ENCODE measurements around the gene PDZRN4. TPM values are rescaled to one million over a fixed set of nuclear protein-coding genes. Genes with fewer than 3 reads are reported as not detected.

The PDZRN4 gene
- total and polyA plus RNA-seq, 5 donors from 2014 or later = not detected

DNA sequence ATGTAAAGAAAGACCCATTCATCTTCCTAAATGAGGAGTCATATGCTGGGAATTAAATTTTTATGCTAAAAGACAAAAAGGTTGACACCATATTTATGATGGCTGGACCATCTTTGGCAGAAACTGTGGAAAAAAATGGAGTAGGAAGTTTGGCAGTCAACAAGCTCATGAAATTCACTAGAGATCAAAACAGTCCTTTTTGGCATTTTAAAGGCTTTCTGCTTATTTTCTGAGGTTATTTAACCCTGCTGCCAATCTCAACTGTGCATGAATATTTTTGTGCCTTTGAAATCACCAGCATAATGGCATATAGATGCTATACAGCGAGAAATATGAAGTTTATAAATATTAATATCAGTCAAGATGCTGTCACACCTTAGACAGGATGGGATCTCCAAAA, 399.5 kb downstream of the PDZRN4 start:
- H3K9me3 Mint-ChIP-seq = no peaks in the 10 kb centered on the region
- H3K36me3 ChIP-seq (ENCODE audit: control insufficient read depth, insufficient read depth, low read length) = no peaks in the 10 kb centered on the region
- no peaks in the 10 kb centered on the region for H3K36me3 Mint-ChIP-seq
- no peak for ATAC-seq (ENCODE audit: low read depth in 2 of 2)
- no peaks in the 10 kb centered on the region for H3K4me1 Mint-ChIP-seq
- no peak overlapping the region for H3K27ac ChIP-seq (ENCODE audit: insufficient read depth, low read length, poor library complexity, severe bottlenecking)
- no peak overlapping the region for H3K4me3 ChIP-seq (ENCODE audit: low read depth, low read length)
- no peak overlapping the region for H3K4me3 Mint-ChIP-seq
- H3K27me3 ChIP-seq (ENCODE audit: control insufficient read depth, insufficient read depth, low read length) = no peaks in the 10 kb centered on the region
- H3K9me3 ChIP-seq (ENCODE audit: control insufficient read depth in 2 of 2, low read length in 2 of 2) = no peaks in the 10 kb centered on the region
- no peak for DNase-seq
- H3K27me3 Mint-ChIP-seq = no peaks in the 10 kb centered on the region
- H3K27ac Mint-ChIP-seq = no peak overlapping the region
- H3K4me1 ChIP-seq (ENCODE audit: control insufficient read depth, insufficient read depth, low read length, poor library complexity, severe bottlenecking) = no peaks in the 10 kb centered on the region

DNA sequence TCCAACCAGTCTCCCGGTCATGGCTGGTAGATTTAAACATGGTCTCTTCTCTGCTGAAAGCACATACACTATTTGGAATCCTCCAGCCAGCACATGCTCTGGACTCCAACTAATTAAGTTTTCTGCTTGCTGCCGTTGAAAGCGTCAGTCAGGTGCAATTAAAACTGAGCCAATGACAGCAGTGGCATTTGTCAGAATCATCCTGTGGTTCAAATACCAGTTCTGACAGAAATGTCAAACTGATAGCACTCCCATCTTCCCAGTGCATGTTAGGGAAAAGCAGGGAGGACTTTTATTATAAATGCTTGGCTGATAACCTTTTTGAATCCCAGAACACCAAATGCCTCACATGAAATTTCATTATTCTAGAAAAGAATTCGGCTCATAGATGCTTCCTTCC, 401.8 kb downstream of the PDZRN4 start:
- no peaks in the 10 kb centered on the region for H3K27me3 ChIP-seq (ENCODE audit: control insufficient read depth, insufficient read depth, low read length)
- no peak for ATAC-seq (ENCODE audit: low read depth in 2 of 2)
- Mint-ChIP-seq H3K36me3 (no peaks in the 10 kb centered on the region), H3K27ac (no peak overlapping the region), H3K4me3 (no peak overlapping the region), H3K27me3 (no peaks in the 10 kb centered on the region), H3K9me3 (no peaks in the 10 kb centered on the region), H3K4me1 (no peaks in the 10 kb centered on the region)
- H3K36me3 ChIP-seq (ENCODE audit: control insufficient read depth, insufficient read depth, low read length) = no peaks in the 10 kb centered on the region
- H3K27ac ChIP-seq (ENCODE audit: insufficient read depth, low read length, poor library complexity, severe bottlenecking) = no peak overlapping the region
- no peaks in the 10 kb centered on the region for H3K9me3 ChIP-seq (ENCODE audit: control insufficient read depth in 2 of 2, low read length in 2 of 2)
- H3K4me3 ChIP-seq (ENCODE audit: low read depth, low read length) = no peak overlapping the region
- DNase-seq = no peak
- no peaks in the 10 kb centered on the region for H3K4me1 ChIP-seq (ENCODE audit: control insufficient read depth, insufficient read depth, low read length, poor library complexity, severe bottlenecking)

DNA sequence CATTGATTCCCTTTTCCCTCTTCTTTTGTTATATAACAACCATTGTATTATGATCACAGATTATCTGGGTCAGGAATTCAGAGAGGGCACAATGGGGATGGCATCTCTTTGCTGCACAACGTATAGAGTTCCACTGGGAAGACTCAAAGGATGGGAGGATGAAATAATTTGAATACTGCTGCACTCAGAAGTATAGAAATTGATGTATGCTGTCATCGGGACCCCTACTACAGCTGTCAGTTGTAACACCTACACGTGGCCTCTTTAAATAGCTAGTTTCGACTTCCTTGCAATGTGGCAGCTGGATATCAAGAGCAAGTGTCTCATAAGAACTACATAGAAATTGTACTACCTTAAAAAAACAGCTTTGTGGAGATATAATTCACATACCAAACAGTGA, 408.1 kb downstream of the PDZRN4 start:
- Mint-ChIP-seq H3K4me1 (no peaks in the 10 kb centered on the region), H3K27me3 (no peaks in the 10 kb centered on the region), H3K27ac (no peak overlapping the region), H3K36me3 (no peaks in the 10 kb centered on the region), H3K9me3 (no peaks in the 10 kb centered on the region), H3K4me3 (no peak overlapping the region)
- Histone ChIP-seq H3K36me3 (ENCODE audit: control insufficient read depth, insufficient read depth, low read length) (no peaks in the 10 kb centered on the region), H3K9me3 (ENCODE audit: control insufficient read depth in 2 of 2, low read length in 2 of 2) (no peaks in the 10 kb centered on the region), H3K4me1 (ENCODE audit: control insufficient read depth, insufficient read depth, low read length, poor library complexity, severe bottlenecking) (no peaks in the 10 kb centered on the region), H3K4me3 (ENCODE audit: low read depth, low read length) (no peak overlapping the region), H3K27me3 (ENCODE audit: control insufficient read depth, insufficient read depth, low read length) (no peaks in the 10 kb centered on the region), H3K27ac (ENCODE audit: insufficient read depth, low read length, poor library complexity, severe bottlenecking) (no peak overlapping the region)
- ATAC-seq (ENCODE audit: low read depth in 2 of 2) (no peak), DNase-seq (no peak)

DNA sequence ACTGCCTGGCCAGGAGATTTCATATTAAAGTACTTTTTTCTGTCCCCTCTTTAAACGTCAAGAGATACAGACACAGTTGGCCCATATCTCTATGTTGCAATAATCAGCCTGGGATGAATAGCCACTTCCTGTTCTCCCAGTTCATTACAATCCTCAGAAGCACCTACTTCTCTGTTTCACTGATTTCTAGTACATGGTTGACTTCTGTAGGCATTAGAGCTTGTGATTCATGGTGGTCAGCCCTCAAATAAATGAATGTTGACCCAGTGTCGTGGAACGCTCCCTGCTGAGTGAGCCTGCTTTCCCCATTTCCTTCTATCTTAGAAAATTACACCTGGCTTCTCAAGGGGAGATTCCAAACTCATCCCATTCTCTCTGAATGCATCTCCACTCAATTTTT, 416.7 kb downstream of the PDZRN4 start:
- peaks cover 6% of the 10 kb centered on the region for H3K27me3 Mint-ChIP-seq
- Histone ChIP-seq H3K4me1 (ENCODE audit: control insufficient read depth, insufficient read depth, low read length, poor library complexity, severe bottlenecking) (no peaks in the 10 kb centered on the region), H3K36me3 (ENCODE audit: control insufficient read depth, insufficient read depth, low read length) (no peaks in the 10 kb centered on the region), H3K4me3 (ENCODE audit: low read depth, low read length) (no peak overlapping the region), H3K27ac (ENCODE audit: insufficient read depth, low read length, poor library complexity, severe bottlenecking) (no peak overlapping the region), H3K9me3 (ENCODE audit: control insufficient read depth in 2 of 2, low read length in 2 of 2) (no peaks in the 10 kb centered on the region), H3K27me3 (ENCODE audit: control insufficient read depth, insufficient read depth, low read length) (no peaks in the 10 kb centered on the region)
- DNase-seq (no peak), ATAC-seq (ENCODE audit: low read depth in 2 of 2) (no peak)
- H3K4me1 Mint-ChIP-seq = no peaks in the 10 kb centered on the region
- H3K4me3 Mint-ChIP-seq = no peak overlapping the region
- no peak overlapping the region for H3K27ac Mint-ChIP-seq
- H3K9me3 Mint-ChIP-seq = no peaks in the 10 kb centered on the region
- H3K36me3 Mint-ChIP-seq = no peaks in the 10 kb centered on the region

DNA sequence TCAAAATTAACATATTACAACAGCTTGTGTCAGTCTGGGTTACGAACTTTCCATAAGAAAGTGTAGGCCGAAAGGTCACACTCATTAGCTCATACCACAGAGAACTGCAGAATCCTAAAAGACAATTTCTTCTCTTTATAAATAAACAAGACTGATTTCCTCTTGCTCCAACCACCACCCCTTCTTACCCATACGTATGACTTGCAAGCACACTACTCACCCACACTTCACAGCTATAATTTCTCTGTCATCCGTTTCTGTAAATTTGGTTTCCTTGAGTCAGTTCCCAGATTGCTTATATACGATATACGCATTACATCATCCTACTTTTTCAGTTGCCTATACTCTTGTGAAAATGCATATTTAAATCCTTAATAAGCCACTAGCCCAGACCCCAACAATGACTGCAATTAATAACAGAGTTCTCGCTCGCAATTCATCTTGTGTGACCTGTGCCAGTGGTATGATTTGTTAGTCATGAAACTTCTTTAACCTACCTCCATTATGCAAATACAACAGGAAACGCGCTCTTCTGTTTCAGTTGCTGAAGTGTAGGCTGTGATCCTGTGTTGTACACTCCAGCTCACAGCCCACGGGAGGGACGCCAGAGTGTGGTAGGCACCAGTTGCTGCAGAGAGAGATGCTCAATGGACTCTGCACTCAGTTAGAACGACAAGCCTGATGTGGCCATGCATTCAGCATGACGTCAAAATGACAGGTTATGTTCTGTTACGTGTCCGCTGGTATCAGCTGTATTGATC, 417.6 kb downstream of the PDZRN4 start:
- H3K27ac ChIP-seq (ENCODE audit: insufficient read depth, low read length, poor library complexity, severe bottlenecking) = no peak overlapping the region
- Mint-ChIP-seq H3K4me3 (no peak overlapping the region), H3K36me3 (no peaks in the 10 kb centered on the region), H3K4me1 (no peaks in the 10 kb centered on the region), H3K9me3 (no peaks in the 10 kb centered on the region), H3K27ac (no peak overlapping the region), H3K27me3 (peaks cover 6% of the 10 kb centered on the region)
- no peaks in the 10 kb centered on the region for H3K36me3 ChIP-seq (ENCODE audit: control insufficient read depth, insufficient read depth, low read length)
- no peaks in the 10 kb centered on the region for H3K27me3 ChIP-seq (ENCODE audit: control insufficient read depth, insufficient read depth, low read length)
- no peaks in the 10 kb centered on the region for H3K4me1 ChIP-seq (ENCODE audit: control insufficient read depth, insufficient read depth, low read length, poor library complexity, severe bottlenecking)
- H3K9me3 ChIP-seq (ENCODE audit: control insufficient read depth in 2 of 2, low read length in 2 of 2) = no peaks in the 10 kb centered on the region
- H3K4me3 ChIP-seq (ENCODE audit: low read depth, low read length) = no peak overlapping the region
- no peak for ATAC-seq (ENCODE audit: low read depth in 2 of 2)
- DNase-seq = no peak

DNA sequence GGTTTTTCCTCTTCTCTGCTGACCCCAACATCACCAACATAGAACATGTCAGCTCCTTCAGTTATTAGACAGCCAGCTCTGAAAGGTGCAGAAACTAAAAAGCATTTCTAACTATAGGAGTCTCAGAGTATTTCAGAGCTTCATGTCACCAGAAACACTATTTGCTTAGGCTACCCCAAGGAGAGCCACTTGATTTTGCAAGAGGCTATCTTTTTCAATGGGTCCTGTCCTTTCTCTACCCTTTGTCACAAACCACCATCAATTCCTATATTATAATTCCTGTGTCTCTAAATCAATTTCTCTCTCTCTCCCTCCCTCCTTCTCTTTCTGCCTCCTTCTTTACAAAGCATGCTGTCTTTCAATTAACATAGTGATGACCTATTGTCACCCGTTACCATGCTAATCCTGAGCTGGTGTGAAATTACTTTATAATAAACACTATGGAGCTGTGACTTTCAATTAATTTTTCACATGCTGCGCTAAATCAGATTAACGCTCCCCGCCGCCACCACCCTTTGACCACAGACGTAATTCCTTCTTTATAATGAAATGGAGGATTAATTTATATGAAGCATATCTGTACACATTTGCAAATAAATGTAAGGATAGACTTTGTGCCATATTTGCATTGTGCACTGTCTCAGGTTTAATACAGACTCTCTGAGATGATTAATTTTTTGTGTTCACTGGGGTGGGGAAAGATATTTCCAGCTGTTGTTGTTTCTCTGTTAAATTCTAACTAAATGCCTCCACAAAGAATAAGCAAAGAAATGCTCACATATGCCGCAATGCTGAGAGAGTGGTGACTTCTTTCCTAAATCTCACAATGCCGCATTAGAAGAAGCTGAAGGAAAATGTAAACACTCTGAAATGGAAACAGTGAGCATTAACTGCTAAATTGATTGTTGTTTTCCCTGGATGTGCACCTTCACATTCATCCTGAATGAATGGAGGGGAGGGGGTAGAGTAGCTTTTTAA, 418.6 kb downstream of the PDZRN4 start:
- Histone ChIP-seq H3K9me3 (ENCODE audit: control insufficient read depth in 2 of 2, low read length in 2 of 2) (no peaks in the 10 kb centered on the region), H3K36me3 (ENCODE audit: control insufficient read depth, insufficient read depth, low read length) (no peaks in the 10 kb centered on the region), H3K4me1 (ENCODE audit: control insufficient read depth, insufficient read depth, low read length, poor library complexity, severe bottlenecking) (no peaks in the 10 kb centered on the region), H3K27me3 (ENCODE audit: control insufficient read depth, insufficient read depth, low read length) (no peaks in the 10 kb centered on the region), H3K27ac (ENCODE audit: insufficient read depth, low read length, poor library complexity, severe bottlenecking) (no peak overlapping the region), H3K4me3 (ENCODE audit: low read depth, low read length) (no peak overlapping the region)
- no peak for ATAC-seq (ENCODE audit: low read depth in 2 of 2)
- Mint-ChIP-seq H3K9me3 (no peaks in the 10 kb centered on the region), H3K4me3 (no peak overlapping the region), H3K4me1 (no peaks in the 10 kb centered on the region), H3K27ac (no peak overlapping the region), H3K27me3 (peaks cover 6% of the 10 kb centered on the region), H3K36me3 (no peaks in the 10 kb centered on the region)
- no peak for DNase-seq

DNA sequence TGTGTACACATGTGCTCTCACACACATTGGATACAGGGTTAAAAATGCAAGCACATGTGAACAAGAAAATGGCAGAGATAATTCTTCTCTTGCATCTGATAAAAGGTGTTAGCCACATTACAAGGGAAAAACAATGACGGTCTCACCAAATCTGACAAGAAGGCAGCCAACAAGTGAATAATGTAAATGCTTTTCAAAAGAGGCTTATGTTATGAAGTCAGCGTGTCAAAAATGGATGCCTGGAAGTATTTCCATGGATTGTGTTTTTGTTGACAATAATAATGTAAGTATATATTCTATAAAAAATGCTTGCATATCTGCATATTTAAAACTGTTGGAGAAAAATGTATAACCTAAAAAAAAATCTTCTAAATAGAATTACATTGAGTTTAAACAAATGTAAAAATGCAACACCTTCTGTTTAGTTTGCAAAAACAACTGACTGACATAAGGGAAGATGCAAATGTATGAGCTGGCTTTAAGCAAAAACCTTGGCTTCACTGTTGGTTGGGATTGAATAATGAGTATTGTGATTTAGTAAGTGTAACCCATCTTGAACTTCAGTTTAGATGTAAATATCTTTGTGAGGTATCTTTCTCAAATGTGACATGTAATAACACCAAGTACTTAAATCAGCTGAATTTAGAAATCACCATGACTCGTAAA, 424.9 kb downstream of the PDZRN4 start:
- DNase-seq (no peak), ATAC-seq (ENCODE audit: low read depth in 2 of 2) (no peak)
- Mint-ChIP-seq H3K36me3 (no peaks in the 10 kb centered on the region), H3K4me1 (no peaks in the 10 kb centered on the region), H3K4me3 (no peak overlapping the region), H3K9me3 (peaks cover 0 to 5% (median 0%) of the 10 kb centered on the region in 7 donors), H3K27ac (no peak overlapping the region), H3K27me3 (no peaks in the 10 kb centered on the region)
- Histone ChIP-seq H3K9me3 (ENCODE audit: control insufficient read depth in 2 of 2, low read length in 2 of 2) (no peaks in the 10 kb centered on the region), H3K4me3 (ENCODE audit: low read depth, low read length) (no peak overlapping the region), H3K4me1 (ENCODE audit: control insufficient read depth, insufficient read depth, low read length, poor library complexity, severe bottlenecking) (no peaks in the 10 kb centered on the region), H3K36me3 (ENCODE audit: control insufficient read depth, insufficient read depth, low read length) (no peaks in the 10 kb centered on the region), H3K27me3 (ENCODE audit: control insufficient read depth, insufficient read depth, low read length) (no peaks in the 10 kb centered on the region), H3K27ac (ENCODE audit: insufficient read depth, low read length, poor library complexity, severe bottlenecking) (no peak overlapping the region)

Data from CD4-positive, CD25-positive, alpha-beta regulatory T cell (primary cell).